Naive thymus-derived CD8-positive, alpha-beta T cell (primary cell): ENCODE data around the gene MAML2. TPM values are rescaled to one million over a fixed set of nuclear protein-coding genes. Genes with fewer than 3 reads are reported as not detected.

Experiments used
- ATAC-seq, 2 donors: fragments of 150-1000 bp; cut with Tn5 transposase in 1 of 2; sonication (Bioruptor Pico), chemical (Tn5 transposase) in 1 of 2; 1 replicate in 1 of 2; 2 replicates in 1 of 2; pipeline ENCODE4 v1.10.0; 2021; ENCODE audit warnings: mild to moderate bottlenecking in 2 of 2, moderate library complexity in 2 of 2
- POLR2A ChIA-PET: fragments of 350-600 bp; sonication (Branson Sonifier 250); formaldehyde crosslinking; loops from one replicate; lab custom pipeline; 2021; ENCODE audit warnings: antibody characterized with exemption; lab: Charles Lee
- DNase-seq, 10 donors: peaks; one replicate each; pipeline versions ENCODE4 v3.0.0 to v3.0.0-alpha.2; 2020 to 2022
- H3K27ac Mint-ChIP-seq, 10 donors: one replicate each; pipeline ENCODE4 v1.8.0; 2020 to 2022; ENCODE audit warnings: mild to moderate bottlenecking in 10 of 10, mixed read lengths in 10 of 10, moderate library complexity in 4 of 10, inconsistent platforms in 1 of 10
- H3K27me3 Mint-ChIP-seq, 5 donors: one replicate each; pipeline ENCODE4 v1.8.0; 2021 to 2022; ENCODE audit warnings: mixed read lengths in 5 of 5
- H3K36me3 Mint-ChIP-seq, 3 donors: one replicate each; pipeline ENCODE4 v1.8.0; 2020 to 2022; ENCODE audit warnings: mixed read lengths in 3 of 3, mild to moderate bottlenecking in 2 of 3, inconsistent platforms in 1 of 3
- H3K4me1 Mint-ChIP-seq, 4 donors: one replicate each; pipeline ENCODE4 v1.8.0; 2021 to 2022; ENCODE audit warnings: mixed read lengths in 4 of 4
- H3K4me3 Mint-ChIP-seq, 10 donors: one replicate each; pipeline ENCODE4 v1.8.0; 2020 to 2022; ENCODE audit warnings: mild to moderate bottlenecking in 10 of 10, mixed read lengths in 10 of 10, moderate library complexity in 6 of 10, inconsistent platforms in 1 of 10
- H3K9me3 Mint-ChIP-seq, 9 donors: one replicate each; pipeline ENCODE4 v1.8.0; 2020 to 2022; ENCODE audit warnings: mixed read lengths in 9 of 9, mild to moderate bottlenecking in 3 of 9, inconsistent platforms in 1 of 9, moderate library complexity in 1 of 9
- polyA plus RNA-seq, 3 donors: library from polyadenylated mRNA; unstranded; fragments of 300-500 nt; fragmentation: Illumina TruSeq; gene quantifications; one replicate each; pipeline ENCODE4 v1.2.3, GENCODE V29; 2021
- total RNA-seq, 8 experiments: library from RNA in 2 of 8; stranded (reverse) in 2 of 8; gene quantifications; one replicate each; pipeline ENCODE4 v1.2.3 and lab custom pipeline; 2021 to 2026

MAML2 gene
- total and polyA plus RNA-seq, 5 experiments from 2014 or later, result 6.6 to 68.5 (median 33.0) TPM

GRCh38 chr11:96035031-96035739 lies 307.8 kb downstream of the MAML2 start:
- Mint-ChIP-seq H3K27ac (peak overlapping the region in 9 of 10 donors; percentile 14 to 86 (median 42)), H3K4me1 (peaks cover 26 to 73% (median 54%) of the 10 kb centered on the region in 4 donors), H3K4me3 (peak overlapping the region in 1 of 10 donors; percentile 31), H3K9me3 (no peaks in the 10 kb centered on the region), H3K36me3 (peaks cover 5 to 34% (median 8%) of the 10 kb centered on the region in 3 donors), H3K27me3 (no peaks in the 10 kb centered on the region)
- no peak for DNase-seq
- ATAC-seq, result no peak
- POLR2A ChIA-PET, result interaction anchor here (0.8 to 2.0 kb wide), 4 partner anchors 12 to 23 kb away, joined by 3 to 7 read pairs (median 6); no protein-coding TSS in a partner anchor

GRCh38 chr11:96033599-96033998 lies 309.4 kb downstream of the MAML2 start:
- Mint-ChIP-seq H3K9me3 (no peaks in the 10 kb centered on the region), H3K36me3 (peaks cover 5 to 33% (median 8%) of the 10 kb centered on the region in 3 donors), H3K4me1 (peaks cover 27 to 78% (median 58%) of the 10 kb centered on the region in 4 donors), H3K27ac (peak overlapping the region in 8 of 10 donors; percentile 6 to 77 (median 32)), H3K4me3 (no peak overlapping the region), H3K27me3 (no peaks in the 10 kb centered on the region)
- no peak for ATAC-seq
- no peak for DNase-seq
- POLR2A ChIA-PET, result interaction anchor here (2.0 kb wide), 1 partner anchor 19 kb away, joined by 7 read pairs; no protein-coding TSS in a partner anchor

GRCh38 chr11:96033095-96033494 lies 309.9 kb downstream of the MAML2 start:
- no peak for DNase-seq
- H3K36me3 Mint-ChIP-seq, result peaks cover 5 to 34% (median 8%) of the 10 kb centered on the region in 3 donors
- peak overlapping the region in 5 of 10 donors; percentile 6 to 57 (median 23) for H3K27ac Mint-ChIP-seq
- no peaks in the 10 kb centered on the region for H3K9me3 Mint-ChIP-seq
- no peak overlapping the region for H3K4me3 Mint-ChIP-seq
- POLR2A ChIA-PET, result interaction anchor here (2.0 kb wide), 1 partner anchor 19 kb away, joined by 7 read pairs; no protein-coding TSS in a partner anchor
- H3K4me1 Mint-ChIP-seq, result peaks cover 30 to 76% (median 58%) of the 10 kb centered on the region in 4 donors
- no peaks in the 10 kb centered on the region for H3K27me3 Mint-ChIP-seq
- ATAC-seq, result no peak

- no peaks in the 10 kb centered on the region for H3K9me3 Mint-ChIP-seq
- peaks cover 5 to 18% (median 14%) of the 10 kb centered on the region in 3 donors for H3K36me3 Mint-ChIP-seq
- peak overlapping the region in 6 of 10 donors; percentile 21 to 84 (median 57) for H3K27ac Mint-ChIP-seq
- H3K27me3 Mint-ChIP-seq, result no peaks in the 10 kb centered on the region
- H3K4me1 Mint-ChIP-seq, result peaks cover 28 to 76% (median 63%) of the 10 kb centered on the region in 4 donors
- POLR2A ChIA-PET, result no interaction called here
- ATAC-seq (no peak), DNase-seq (no peak)
- H3K4me3 Mint-ChIP-seq, result no peak overlapping the region
Observed at GRCh38 chr11:96028746-96029145, 314.2 kb downstream of the MAML2 start.

DNA sequence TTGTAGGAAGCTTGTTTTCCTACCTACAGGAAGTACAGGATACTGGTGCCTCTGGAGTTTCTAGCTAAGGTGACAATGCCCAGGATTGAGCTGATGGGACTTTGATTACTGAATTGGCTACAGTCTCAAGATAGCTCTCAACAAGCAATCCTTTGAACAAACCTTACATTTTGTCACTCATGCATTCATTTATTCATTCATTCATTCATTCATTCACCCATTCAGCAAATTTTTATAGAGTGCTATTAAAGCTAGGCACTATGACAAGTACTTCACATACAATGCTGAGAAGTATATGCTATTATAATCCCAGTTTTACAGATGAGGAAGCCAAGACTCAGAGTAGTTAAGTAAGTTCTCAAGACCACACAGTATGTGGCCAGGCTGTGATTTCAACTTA lies 316.0 kb downstream of the MAML2 start:
- H3K9me3 Mint-ChIP-seq, result no peaks in the 10 kb centered on the region
- POLR2A ChIA-PET, result no interaction called here
- peaks cover 33 to 83% (median 68%) of the 10 kb centered on the region in 4 donors for H3K4me1 Mint-ChIP-seq
- no peaks in the 10 kb centered on the region for H3K27me3 Mint-ChIP-seq
- peak overlapping the region; percentile 0 to 87 (median 78) for H3K27ac Mint-ChIP-seq
- peaks cover 5 to 9% (median 6%) of the 10 kb centered on the region in 3 donors for H3K36me3 Mint-ChIP-seq
- H3K4me3 Mint-ChIP-seq, result no peak overlapping the region
- no peak for DNase-seq
- ATAC-seq, result no peak

DNA sequence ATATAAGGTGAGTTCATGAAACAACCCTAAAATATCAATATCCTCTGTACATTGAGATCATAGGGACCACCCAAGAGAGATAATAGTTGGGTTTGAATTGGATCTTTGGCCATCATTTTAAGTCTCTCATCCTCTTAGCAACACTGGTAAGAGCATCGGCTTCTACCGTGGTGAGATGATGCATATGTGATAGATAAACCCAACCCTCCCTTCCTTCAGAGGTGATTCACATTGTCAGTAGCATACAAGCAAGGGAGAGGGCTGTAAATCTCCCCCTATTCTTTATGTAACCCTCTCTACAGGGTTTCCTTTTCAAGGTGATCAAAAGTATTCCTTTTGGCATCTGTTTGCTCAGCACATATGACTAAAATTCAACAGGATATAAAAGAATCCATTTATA lies 316.7 kb downstream of the MAML2 start:
- Mint-ChIP-seq H3K36me3 (peaks cover 5 to 9% (median 6%) of the 10 kb centered on the region in 3 donors), H3K4me1 (peaks cover 33 to 83% (median 70%) of the 10 kb centered on the region in 4 donors), H3K27ac (peak overlapping the region in 8 of 10 donors; percentile 2 to 77 (median 47)), H3K27me3 (no peaks in the 10 kb centered on the region), H3K4me3 (no peak overlapping the region), H3K9me3 (no peaks in the 10 kb centered on the region)
- peak; percentile 58 to 65 for ATAC-seq
- no peak for DNase-seq
- POLR2A ChIA-PET, result no interaction called here

DNA sequence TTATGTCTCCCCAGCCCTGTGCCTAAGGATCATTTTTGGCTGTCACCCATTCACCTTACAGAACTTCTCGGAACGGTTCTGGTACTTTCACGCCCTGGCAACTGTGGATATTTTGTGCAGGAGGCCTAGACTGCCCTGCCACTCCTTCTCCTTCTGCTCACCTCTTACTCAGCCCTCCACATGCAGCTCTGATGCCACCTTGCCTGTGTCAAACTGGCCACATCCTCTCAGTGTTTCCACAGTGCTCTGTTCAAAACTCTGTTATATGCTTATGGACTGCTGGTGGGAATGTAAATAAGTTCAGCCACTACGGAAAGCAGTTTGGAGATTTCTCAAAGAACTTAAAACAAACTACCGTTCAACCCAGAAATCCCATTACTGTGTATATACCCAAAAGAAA lies 318.3 kb downstream of the MAML2 start:
- ATAC-seq, result peak; percentile 58 to 66
- POLR2A ChIA-PET, result interaction anchor here (0.6 kb wide), 1 partner anchor 33 kb away, joined by 3 read pairs; no protein-coding TSS in a partner anchor
- no peak overlapping the region for H3K4me3 Mint-ChIP-seq
- DNase-seq, result no peak
- H3K36me3 Mint-ChIP-seq, result peaks cover 5 to 9% (median 6%) of the 10 kb centered on the region in 3 donors
- peaks cover 37 to 83% (median 75%) of the 10 kb centered on the region in 4 donors for H3K4me1 Mint-ChIP-seq
- H3K27me3 Mint-ChIP-seq, result no peaks in the 10 kb centered on the region
- no peaks in the 10 kb centered on the region for H3K9me3 Mint-ChIP-seq
- H3K27ac Mint-ChIP-seq, result peak overlapping the region; percentile 6 to 90 (median 70)

DNA sequence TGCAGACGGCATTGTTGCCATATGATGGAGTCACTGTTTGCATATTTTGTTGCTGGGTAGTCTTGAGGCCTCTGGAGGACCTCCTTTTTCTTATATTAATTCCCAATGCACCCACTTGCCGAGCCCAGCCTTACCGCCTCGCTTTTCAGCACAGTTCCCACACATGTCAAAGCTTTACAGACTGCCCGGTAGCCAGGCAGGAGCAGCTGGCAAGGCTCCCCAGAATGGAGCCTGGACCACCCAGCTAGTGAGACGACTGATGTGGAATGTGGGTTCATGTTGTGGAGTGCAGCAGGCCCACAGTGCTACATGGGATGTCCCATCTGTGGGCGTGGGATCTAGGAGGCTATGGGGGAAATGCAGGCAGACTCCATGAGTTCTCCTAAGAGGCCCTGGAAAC lies 319.7 kb downstream of the MAML2 start:
- no peak for ATAC-seq
- Mint-ChIP-seq H3K27me3 (no peaks in the 10 kb centered on the region), H3K27ac (peak overlapping the region; percentile 45 to 90 (median 78)), H3K4me1 (peaks cover 33 to 73% (median 67%) of the 10 kb centered on the region in 4 donors), H3K9me3 (no peaks in the 10 kb centered on the region), H3K4me3 (no peak overlapping the region), H3K36me3 (peaks cover 5 to 6% (median 6%) of the 10 kb centered on the region in 3 donors)
- POLR2A ChIA-PET, result no interaction called here
- DNase-seq, result no peak

DNA sequence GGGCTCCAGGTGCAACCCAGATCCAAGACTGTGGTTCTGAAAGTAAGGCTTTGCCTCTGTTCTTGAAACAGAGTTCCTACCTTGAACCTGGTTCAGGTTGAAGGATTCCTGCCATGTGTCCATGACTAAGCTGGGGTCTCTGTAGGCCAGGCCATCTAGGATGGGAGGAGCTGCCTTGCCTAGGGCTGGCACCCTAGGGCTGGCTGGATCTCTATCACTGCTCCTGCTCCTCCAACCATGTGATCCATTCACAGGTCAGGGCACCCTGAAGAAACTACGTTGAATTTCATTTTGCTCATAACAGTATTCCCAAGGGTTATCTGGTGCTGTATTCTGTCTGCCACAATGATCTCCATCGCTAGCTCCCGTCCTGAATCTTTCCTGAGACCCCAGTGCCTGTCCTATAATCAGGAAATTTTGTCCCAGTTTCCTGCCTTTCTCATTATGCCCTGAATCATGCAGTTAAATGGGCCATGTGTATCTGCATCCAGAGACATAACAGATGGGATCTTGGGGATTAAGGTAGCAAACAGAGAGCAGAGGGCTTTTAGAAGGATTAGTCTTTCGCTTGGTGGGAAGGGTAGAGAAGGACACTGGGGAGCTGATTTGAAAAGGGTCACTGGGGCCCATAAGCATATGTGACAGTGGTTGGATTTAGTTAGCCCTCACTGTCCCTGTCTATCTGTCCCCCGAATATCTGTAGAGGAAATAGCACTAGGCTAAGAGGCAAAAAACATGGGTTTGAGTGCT lies 320.9 kb downstream of the MAML2 start:
- POLR2A ChIA-PET, result no interaction called here
- Mint-ChIP-seq H3K4me1 (peaks cover 27 to 66% (median 58%) of the 10 kb centered on the region in 4 donors), H3K4me3 (no peak overlapping the region), H3K36me3 (peaks cover under 1 to 2% (median under 1%) of the 10 kb centered on the region in 3 donors), H3K27ac (peak overlapping the region; percentile 61 to 91 (median 73)), H3K9me3 (no peaks in the 10 kb centered on the region), H3K27me3 (no peaks in the 10 kb centered on the region)
- DNase-seq (no peak), ATAC-seq (no peak)

DNA sequence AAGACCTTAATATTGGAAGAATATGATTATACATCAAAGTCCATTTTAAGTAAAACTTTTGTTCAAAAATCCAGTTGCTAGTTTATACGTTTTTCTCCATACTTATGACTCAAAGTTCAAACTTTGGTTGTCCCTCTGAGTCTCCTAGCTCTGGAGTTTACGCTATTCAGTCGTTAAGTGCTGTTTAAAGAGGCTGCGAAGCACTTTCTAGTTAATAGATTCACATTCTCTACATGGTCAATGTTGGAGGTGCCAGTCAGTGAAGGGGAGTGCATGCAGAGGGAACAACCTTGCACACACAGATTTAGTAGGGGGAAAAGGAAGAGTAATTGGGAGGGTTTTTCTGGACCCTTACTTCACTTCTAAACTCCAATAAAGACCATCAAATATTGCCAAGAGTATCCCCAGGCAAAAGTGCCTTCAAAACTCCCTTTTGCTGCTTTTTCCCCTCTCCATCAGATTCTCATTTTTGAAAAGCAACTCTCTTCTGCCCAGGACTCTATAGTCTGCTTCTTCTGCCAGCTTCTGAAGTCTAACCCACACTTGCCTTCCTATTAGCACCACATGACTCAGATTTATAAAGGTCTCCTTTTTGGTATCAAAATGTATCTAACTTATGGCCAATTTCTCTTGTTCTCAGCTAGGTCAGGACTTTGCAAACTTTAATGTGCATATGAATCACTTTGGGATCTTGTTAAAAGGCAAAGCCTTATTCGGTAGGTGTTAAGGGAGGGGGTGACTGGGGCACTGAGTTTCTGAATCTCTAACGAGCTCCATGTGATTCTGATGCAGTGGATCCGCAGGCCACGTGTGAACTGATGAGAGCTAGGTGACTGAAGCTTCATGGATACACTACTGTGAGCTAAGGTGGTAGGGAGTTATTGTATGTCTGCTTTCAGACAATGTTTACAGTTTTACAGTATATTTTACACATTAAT lies 322.9 kb downstream of the MAML2 start:
- H3K27me3 Mint-ChIP-seq, result no peaks in the 10 kb centered on the region
- DNase-seq, result no peak
- POLR2A ChIA-PET, result no interaction called here
- H3K4me3 Mint-ChIP-seq, result peak overlapping the region in 1 of 10 donors; percentile 15
- peaks cover 0 to 2% (median 0%) of the 10 kb centered on the region in 3 donors for H3K36me3 Mint-ChIP-seq
- H3K4me1 Mint-ChIP-seq, result peaks cover 26 to 68% (median 60%) of the 10 kb centered on the region in 4 donors
- H3K27ac Mint-ChIP-seq, result peak overlapping the region; percentile 29 to 95 (median 82)
- no peak for ATAC-seq
- no peaks in the 10 kb centered on the region for H3K9me3 Mint-ChIP-seq

GRCh38 chr11:96019281-96019680 lies 323.7 kb downstream of the MAML2 start:
- Mint-ChIP-seq H3K4me3 (no peak overlapping the region), H3K27me3 (no peaks in the 10 kb centered on the region), H3K27ac (no peak overlapping the region), H3K9me3 (no peaks in the 10 kb centered on the region), H3K4me1 (peaks cover 20 to 68% (median 60%) of the 10 kb centered on the region in 4 donors), H3K36me3 (peaks cover 0 to 2% (median 0%) of the 10 kb centered on the region in 3 donors)
- DNase-seq (no peak), ATAC-seq (no peak)
- POLR2A ChIA-PET, result no interaction called here
